IMR-90 (cell line): ENCODE data around the gene DGKD. TPM values are rescaled to one million over a fixed set of nuclear protein-coding genes. Genes with fewer than 3 reads are reported as not detected.

Experiments
- ATAC-seq: fragments of 200-7000 bp; cut with Tn5 transposase; 2 replicates; pipeline ENCODE4 v1.9.1; 2020; ENCODE audit warnings: low read depth, mild to moderate bottlenecking, moderate library complexity
- BruUV-seq: library from RNA; stranded (reverse); fragments of 400-500 nt; replicated peaks from 2 replicates; lab custom pipeline; 2021; lab: Mats Ljungman, UMichigan
- CTCF ChIA-PET: fragments of 300-600 bp; formaldehyde crosslinking; extraction: SDS; loops from one replicate; lab custom pipeline; 2021; ENCODE audit warnings: antibody characterized with exemption; lab: Yijun Ruan, JAX
- POLR2A ChIA-PET: fragments of 300-600 bp; sonication (Branson Sonifier 250); formaldehyde crosslinking; loops from one replicate; lab custom pipeline; 2022; ENCODE audit warnings: antibody characterized with exemption; ENCODE audit not compliant: unreplicated experiment; lab: Charles Lee
- DNase-seq: peaks from one replicate; pipeline ENCODE4 v3.0.0; 2013
- H2AFZ ChIP-seq: replicated peaks from 2 replicates; pipeline ENCODE3; 2013; ENCODE audit warnings: low read length, mild to moderate bottlenecking; ENCODE audit not compliant: poor library complexity
- H2AK5ac ChIP-seq: 2 replicates; pipeline ENCODE4 v1.6.1; 2013; ENCODE audit warnings: low read depth, low read length, inconsistent platforms
- H2AK9ac ChIP-seq: replicated peaks from 2 replicates; pipeline ENCODE3; 2013; ENCODE audit warnings: mild to moderate bottlenecking, low read depth, low read length, moderate library complexity; ENCODE audit not compliant: poor library complexity
- H2BK120ac ChIP-seq: 2 replicates; pipeline ENCODE4 v1.6.1; 2013; ENCODE audit warnings: low read depth, low read length, inconsistent platforms
- H2BK15ac ChIP-seq: 3 replicates; pipeline ENCODE4 v1.6.1; 2013; ENCODE audit warnings: low read depth, low read length, inconsistent platforms
- H2BK20ac ChIP-seq: 2 replicates; pipeline ENCODE4 v1.6.1; 2013; ENCODE audit warnings: low read depth, mild to moderate bottlenecking, inconsistent platforms, low read length, moderate library complexity
- H2BK5ac ChIP-seq: 2 replicates; pipeline ENCODE4 v1.6.1; 2013; ENCODE audit warnings: mild to moderate bottlenecking, low read depth, low read length, inconsistent platforms; ENCODE audit not compliant: poor library complexity, severe bottlenecking
- H3K14ac ChIP-seq: replicated peaks from 2 replicates; pipeline ENCODE4 v1.6.1; 2013; ENCODE audit warnings: low read depth, low read length, inconsistent platforms
- H3K18ac ChIP-seq: 2 replicates; pipeline ENCODE4 v1.6.1; 2013; ENCODE audit warnings: low read depth, low read length, control low read depth
- H3K23ac ChIP-seq: 2 replicates; pipeline ENCODE4 v1.6.1; 2013; ENCODE audit warnings: low read depth, low read length, inconsistent platforms
- H3K27ac ChIP-seq: 2 replicates; pipeline ENCODE4 v1.5.1; 2013; ENCODE audit warnings: mild to moderate bottlenecking, control low read depth, low read length; ENCODE audit not compliant: insufficient read depth
- H3K27me3 ChIP-seq: 2 replicates; pipeline ENCODE4 v1.6.1; 2013; ENCODE audit warnings: low read length; ENCODE audit not compliant: control insufficient read depth, insufficient read depth
- H3K36me3 ChIP-seq: 2 replicates; pipeline ENCODE4 v1.6.1; 2013; ENCODE audit warnings: low read length, mixed read lengths; ENCODE audit not compliant: control insufficient read depth, insufficient read depth
- H3K4ac ChIP-seq: 2 replicates; pipeline ENCODE4 v1.6.1; 2013; ENCODE audit warnings: low read depth, low read length, inconsistent platforms
- H3K4me1 ChIP-seq: 2 replicates; pipeline ENCODE4 v1.6.1; 2013; ENCODE audit warnings: low read length, mixed read lengths; ENCODE audit not compliant: control insufficient read depth, insufficient read depth
- H3K4me2 ChIP-seq: 2 replicates; pipeline ENCODE4 v1.6.1; 2013; ENCODE audit warnings: low read depth, mild to moderate bottlenecking, control low read depth, low read length, moderate library complexity
- H3K4me3 ChIP-seq: 2 replicates; pipeline ENCODE4 v1.5.1; 2013; ENCODE audit warnings: low read depth, mild to moderate bottlenecking, control low read depth, low read length, moderate library complexity; ENCODE audit not compliant: insufficient read depth
- H3K56ac ChIP-seq: 2 replicates; pipeline ENCODE4 v1.6.1; 2013; ENCODE audit warnings: low read length, inconsistent platforms; ENCODE audit not compliant: insufficient read depth; ENCODE audit errors: extremely low read depth
- H3K79me1 ChIP-seq, 2 experiments: 2 replicates each; pipeline ENCODE4 v1.6.1; 2013; ENCODE audit warnings: low read length in 2 of 2, inconsistent platforms in 1 of 2, low read depth in 1 of 2
- H3K9ac ChIP-seq: 2 replicates; pipeline ENCODE4 v1.6.1; 2013; ENCODE audit warnings: low read depth, low read length, control low read depth
- H3K9me1 ChIP-seq: 2 replicates; pipeline ENCODE4 v1.6.1; 2013; ENCODE audit warnings: low read length, inconsistent platforms; ENCODE audit not compliant: insufficient read depth
- H3K9me3 ChIP-seq: 2 replicates; pipeline ENCODE4 v1.6.1; 2013; ENCODE audit warnings: low read length; ENCODE audit not compliant: control insufficient read depth, insufficient read depth
- H4K20me1 ChIP-seq: 2 replicates; pipeline ENCODE4 v1.6.1; 2013; ENCODE audit warnings: low read length, inconsistent platforms; ENCODE audit not compliant: insufficient read depth
- H4K5ac ChIP-seq: 2 replicates; pipeline ENCODE4 v1.6.1; 2013; ENCODE audit warnings: mild to moderate bottlenecking, low read depth, low read length, control low read depth
- H4K8ac ChIP-seq, 2 experiments: 2 replicates each; pipeline ENCODE4 v1.6.1; 2013; ENCODE audit warnings: low read depth in 2 of 2, low read length in 2 of 2, control low read depth in 1 of 2, inconsistent platforms in 1 of 2
- H4K91ac ChIP-seq: 2 replicates; pipeline ENCODE4 v1.6.1; 2013; ENCODE audit warnings: low read depth, low read length, inconsistent platforms; ENCODE audit not compliant: insufficient read depth
- CEBPB ChIP-seq: IDR thresholded peaks from 2 replicates; pipeline ENCODE4 v1.6.1; 2012; ENCODE audit warnings: low read depth, low read length, improper control_type of control experiment
- CHD1 ChIP-seq: IDR thresholded peaks from 2 replicates; pipeline ENCODE4 v1.6.1; 2012; ENCODE audit warnings: low read depth, low read length, improper control_type of control experiment
- POLR2A ChIP-seq: IDR thresholded peaks from 2 replicates; pipeline ENCODE4 v1.6.1; 2012; ENCODE audit warnings: mild to moderate bottlenecking, low read depth, low read length
- RCOR1 ChIP-seq: IDR thresholded peaks from 2 replicates; pipeline ENCODE4 v1.6.1; 2012; ENCODE audit warnings: mild to moderate bottlenecking, low read length, improper control_type of control experiment; ENCODE audit not compliant: insufficient replicate concordance
- WGBS, 2 experiments: methylation state at CpG; one replicate each; pipeline versions ENCODE4 v1.1.5 to v1.1.7; 2013; ENCODE audit warnings: missing lambda C conversion rate in 2 of 2; ENCODE audit not compliant: insufficient read length in 1 of 2; ENCODE audit errors: extremely low coverage in 2 of 2; 5-methylcytosine and 5-hydroxymethylcytosine counted together
- dilution Hi-C: fragments of 300-500 bp; cut with HindIII; formaldehyde crosslinking; loops from one replicate; pipeline ENCODE4 v1.14.3; 2018; ENCODE audit warnings: low sequenced_read_pairs; ENCODE audit not compliant: unreplicated experiment
- in situ Hi-C: fragments of 300-500 bp; cut with MboI; formaldehyde crosslinking; loops from 3 replicates; pipeline ENCODE4 v1.14.3; 2019; ENCODE audit warnings: low sequenced_read_pairs, inconsistent platforms, mixed read lengths
- intact Hi-C: fragments of 100-400 bp; cut with micrococcal nuclease; formaldehyde crosslinking; loops from 2 replicates; pipeline ENCODE4 v1.10.0; 2022
- polyA plus RNA-seq, 3 experiments: library from polyadenylated mRNA; depleted of rRNA; stranded (reverse); fragments of >200 nt; gene quantifications; 2 replicates each; pipeline ENCODE4 v1.2.3, GENCODE V29; 2012; ENCODE audit warnings: low replicate concordance in 1 of 3
- total RNA-seq: library from RNA; depleted of rRNA; stranded (reverse); fragments of >200 nt; gene quantifications from 2 replicates; pipeline ENCODE4 v1.2.3, GENCODE V29; 2012
- TF ChIP-seq, protein P1 (sequence below): fragments of 150-350 bp; IDR thresholded peaks from 2 replicates; pipeline ENCODE4 v1.6.1; 2016; ENCODE audit warnings: low read depth, mild to moderate bottlenecking, low read length, moderate library complexity, borderline replicate concordance

DGKD gene
- total and polyA plus RNA-seq, 2 of the 4 experiments (the other 2 are of a cell fraction): 6.5 to 10.1 TPM

DNA sequence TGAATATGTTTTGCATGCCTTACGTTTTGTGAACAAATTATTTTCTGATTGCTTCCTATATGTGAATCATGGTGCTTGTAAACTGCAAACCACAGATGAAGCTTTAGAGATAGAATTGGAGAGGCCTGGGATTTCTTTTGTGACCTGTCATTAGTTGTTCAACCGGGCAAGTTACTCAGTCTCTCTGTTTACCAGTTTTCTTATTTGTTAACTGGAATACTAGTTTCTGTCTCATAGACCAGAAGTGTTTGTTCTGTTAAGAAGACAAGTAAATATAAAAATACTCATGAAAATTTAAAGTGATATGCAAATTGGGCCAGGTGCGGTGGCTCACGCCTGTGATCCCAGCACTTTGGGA lies 27.3 kb downstream of the DGKD start:
- Histone ChIP-seq H3K27ac (no peak overlapping the region), H3K36me3 (no peaks in the 10 kb centered on the region), H4K8ac (no peak overlapping the region), H2AFZ (no peak overlapping the region), H3K4me1 (peaks cover 9% of the 10 kb centered on the region), H3K4me2 (no peak overlapping the region), H3K56ac (no peak overlapping the region), H4K20me1 (peaks cover 12% of the 10 kb centered on the region), H3K9ac (no peak overlapping the region), H3K27me3 (no peaks in the 10 kb centered on the region), H4K5ac (no peak overlapping the region), H3K4ac (no peak overlapping the region), H2AK5ac (no peak overlapping the region), H2BK5ac (no peak overlapping the region), H3K79me1 (peaks cover 16 to 33% of the 10 kb centered on the region in 2 experiments), H2BK20ac (no peak overlapping the region), H2AK9ac (no peak overlapping the region), H2BK120ac (no peak overlapping the region), H4K91ac (no peak overlapping the region), H3K14ac (no peak overlapping the region), H3K18ac (no peak overlapping the region), H2BK15ac (no peak overlapping the region), H3K9me1 (peaks cover 11% of the 10 kb centered on the region), H3K4me3 (no peak overlapping the region), H3K23ac (no peak overlapping the region), H3K9me3 (no peaks in the 10 kb centered on the region)
- WGBS, 2 experiments: no CpG with 5 or more reads among the region's 4 CpGs
- no TSS peak for BruUV-seq
- in situ Hi-C loops: no loop called here
- no peak for TF ChIP-seq POLR2A
- TF ChIP-seq RCOR1: no peak
- no peak for TF ChIP-seq CEBPB
- no peak for TF ChIP-seq CHD1
- TF ChIP-seq, protein P1, sequence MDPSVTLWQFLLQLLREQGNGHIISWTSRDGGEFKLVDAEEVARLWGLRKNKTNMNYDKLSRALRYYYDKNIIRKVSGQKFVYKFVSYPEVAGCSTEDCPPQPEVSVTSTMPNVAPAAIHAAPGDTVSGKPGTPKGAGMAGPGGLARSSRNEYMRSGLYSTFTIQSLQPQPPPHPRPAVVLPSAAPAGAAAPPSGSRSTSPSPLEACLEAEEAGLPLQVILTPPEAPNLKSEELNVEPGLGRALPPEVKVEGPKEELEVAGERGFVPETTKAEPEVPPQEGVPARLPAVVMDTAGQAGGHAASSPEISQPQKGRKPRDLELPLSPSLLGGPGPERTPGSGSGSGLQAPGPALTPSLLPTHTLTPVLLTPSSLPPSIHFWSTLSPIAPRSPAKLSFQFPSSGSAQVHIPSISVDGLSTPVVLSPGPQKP: no peak
- POLR2A ChIA-PET: no interaction called here
- DNase-seq (no peak), ATAC-seq (no peak)
- dilution Hi-C loops: no loop called here
- intact Hi-C loops: no loop called here
- CTCF ChIA-PET: no interaction called here
